ENCODE results near the gene CEACAM16. TPM values are rescaled to one million over a fixed set of nuclear protein-coding genes. Genes with fewer than 3 reads are reported as not detected.

Gene CEACAM16
- total and polyA plus RNA-seq, 9 of the 15 experiments (the other 6 are each of a cell fraction or from before 2014, with no cell fraction given): not detected

- TF ChIP-seq E4F1 (CRISPR knock-in tag; IDR thresholded peaks at IDR 0.05; ENCODE audit: borderline replicate concordance) (no peak), TAF15 (IDR thresholded peaks at IDR 0.05; ENCODE audit: low read depth, low read length) (no peak), ZBED1 (IDR thresholded peaks at IDR 0.05) (no peak), HBP1 (CRISPR knock-in tag; IDR thresholded peaks at IDR 0.05) (no peak), KLF16 (IDR thresholded peaks at IDR 0.05) (peak; percentile 37; the same call in 1 of the 2 replicates), MTF1 (CRISPR knock-in tag; IDR thresholded peaks at IDR 0.05; ENCODE audit: borderline replicate concordance) (no peak), USF2 (CRISPR knock-in tag; IDR thresholded peaks at IDR 0.05) (no peak), SMC3 (conservative IDR thresholded peaks at IDR 0.05; ENCODE audit: insufficient read depth, low read depth, low read length) (0 out of 2 replicates have a peak, but pooled peaks have one; percentile 23), GABPB1 (CRISPR knock-in tag; IDR thresholded peaks at IDR 0.05) (no peak), OTX1 (CRISPR knock-in tag; IDR thresholded peaks at IDR 0.05) (no peak), ZNF24 (IDR thresholded peaks at IDR 0.05) (no peak), POLR2A (conservative IDR thresholded peaks at IDR 0.05) (no peak), NKRF (IDR thresholded peaks at IDR 0.05; ENCODE audit: borderline replicate concordance) (no peak), NCOR1 (IDR thresholded peaks at IDR 0.05) (no peak), KDM4B (IDR thresholded peaks at IDR 0.05; ENCODE audit: borderline replicate concordance in 2 of 2, low read depth in 1 of 2) (no peak), MTA3 (IDR thresholded peaks at IDR 0.05; ENCODE audit: borderline replicate concordance) (no peak), ZNF280A (IDR thresholded peaks at IDR 0.05; ENCODE audit: low read depth, partially characterized antibody) (no peak), SREBF2 (CRISPR knock-in tag; IDR thresholded peaks at IDR 0.05) (no peak), SRSF9 (IDR thresholded peaks at IDR 0.05; ENCODE audit: borderline replicate concordance, low read depth, low read length) (no peak), MNT (conservative IDR thresholded peaks at IDR 0.05) (no peak), CC2D1A (IDR thresholded peaks at IDR 0.05) (peak; percentile 50)
Measured at GRCh38 chr19:44694184-44694579, 4.8 kb upstream of the CEACAM16 start (continued).
